Measurements from ENCODE around the gene SBNO2.

SBNO2 gene

GRCh38 chr19:1145635-1146411, 28.2 kb downstream of the SBNO2 start:
- Mint-ChIP-seq H3K27me3 (ENCODE audit: low read depth) (no peaks in the 10 kb centered on the region), H3K4me3 (no peak overlapping the region), H3K27ac (peak overlapping the region in 1 of 3 experiments; percentile 85), H3K4me1 (no peaks in the 10 kb centered on the region), H3K36me3 (ENCODE audit: low read depth) (peaks cover 33% of the 10 kb centered on the region), H3K9me3 (peaks cover 3% of the 10 kb centered on the region)
- no peak for TF ChIP-seq CTCF (IDR thresholded peaks at IDR 0.05; ENCODE audit: unreplicated experiment in 3 of 3)

DNA sequence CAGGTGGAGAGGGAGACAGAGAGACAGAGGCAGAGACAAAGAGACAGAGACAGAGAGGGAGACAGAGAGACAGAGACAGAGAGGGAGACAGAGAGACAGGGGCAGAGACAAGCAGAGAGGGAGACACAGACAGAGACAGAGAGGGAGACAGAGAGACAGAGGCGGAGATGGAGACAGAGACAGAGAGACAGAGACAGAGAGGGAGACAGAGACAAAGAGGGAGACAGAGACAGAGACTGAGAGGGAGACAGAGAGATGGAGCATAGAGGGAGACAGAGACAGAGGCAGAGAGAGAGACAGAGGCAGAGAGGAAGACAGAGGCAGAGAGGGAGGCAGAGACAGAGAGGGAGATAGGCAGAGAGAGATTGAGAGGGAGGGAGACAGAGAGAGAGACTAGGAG, 29.3 kb downstream of the SBNO2 start:
- Mint-ChIP-seq H3K27ac (peak overlapping the region in 2 of 3 experiments; percentile 7 to 70), H3K36me3 (ENCODE audit: low read depth) (peaks cover 38% of the 10 kb centered on the region), H3K4me3 (no peak overlapping the region), H3K9me3 (peaks cover 3% of the 10 kb centered on the region), H3K27me3 (ENCODE audit: low read depth) (no peaks in the 10 kb centered on the region), H3K4me1 (no peaks in the 10 kb centered on the region)
- TF ChIP-seq CTCF (IDR thresholded peaks at IDR 0.05; ENCODE audit: unreplicated experiment in 3 of 3): no peak

DNA sequence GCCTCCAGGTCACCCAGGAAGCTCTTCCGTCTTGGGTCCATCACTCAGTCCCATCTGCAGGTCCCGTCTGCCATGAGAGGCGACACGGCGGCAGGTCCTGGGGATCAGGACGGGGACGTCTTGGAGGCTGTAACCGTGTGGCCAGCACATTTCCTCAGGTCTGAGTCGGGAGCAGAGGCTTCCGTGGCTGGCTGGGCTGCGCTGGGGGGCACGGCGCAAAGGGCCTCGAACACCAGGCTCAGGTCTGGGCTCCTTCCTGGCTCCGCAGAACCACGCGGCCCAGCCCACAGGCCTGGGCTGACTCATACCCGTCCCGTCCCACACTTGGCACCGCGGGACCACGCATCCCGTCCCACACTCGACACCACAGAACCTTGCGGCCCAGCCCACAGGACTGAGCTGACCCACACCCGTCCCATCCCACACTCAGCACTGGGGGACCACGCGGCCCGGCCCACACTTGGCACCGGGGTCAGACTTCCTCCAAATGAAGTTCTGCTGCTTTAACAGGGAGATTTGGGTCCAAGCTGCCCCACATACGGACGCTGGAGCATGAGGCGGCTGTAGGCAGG, 30.2 kb downstream of the SBNO2 start:
- H3K36me3 Mint-ChIP-seq (ENCODE audit: low read depth): peaks cover 45% of the 10 kb centered on the region

GRCh38 chr19:1141944-1142343, 32.1 kb downstream of the SBNO2 start:
- TF ChIP-seq CTCF (IDR thresholded peaks at IDR 0.05; ENCODE audit: unreplicated experiment in 3 of 3): no peak
- Mint-ChIP-seq H3K4me3 (no peak overlapping the region), H3K4me1 (no peaks in the 10 kb centered on the region), H3K9me3 (peaks cover 3% of the 10 kb centered on the region), H3K36me3 (ENCODE audit: low read depth) (peaks cover 47% of the 10 kb centered on the region), H3K27me3 (ENCODE audit: low read depth) (no peaks in the 10 kb centered on the region), H3K27ac (no peak overlapping the region)

More for the DNA sequence above, 30.2 kb downstream of the SBNO2 start:
- no peak for TF ChIP-seq CTCF (IDR thresholded peaks at IDR 0.05; ENCODE audit: unreplicated experiment in 3 of 3)
- Mint-ChIP-seq H3K27ac (no peak overlapping the region), H3K27me3 (ENCODE audit: low read depth) (no peaks in the 10 kb centered on the region), H3K4me1 (no peaks in the 10 kb centered on the region), H3K9me3 (peaks cover 3% of the 10 kb centered on the region), H3K4me3 (no peak overlapping the region)

GRCh38 chr19:1140272-1141027, 33.6 kb downstream of the SBNO2 start:
- Mint-ChIP-seq H3K36me3 (ENCODE audit: low read depth) (peaks cover 43% of the 10 kb centered on the region), H3K9me3 (peaks cover 3% of the 10 kb centered on the region), H3K4me3 (no peak overlapping the region), H3K4me1 (peaks cover 4% of the 10 kb centered on the region), H3K27me3 (ENCODE audit: low read depth) (no peaks in the 10 kb centered on the region), H3K27ac (no peak overlapping the region)
- no peak for TF ChIP-seq CTCF (IDR thresholded peaks at IDR 0.05; ENCODE audit: unreplicated experiment in 3 of 3)
